GM21717 (cell line): ENCODE data around the gene MCOLN1.
A peak's percentile ranks its signal among the peaks of the same experiment; 100 is the strongest.
"Not testable (repeated sequence)": the region's sequence is repeated elsewhere in the genome, so short reads cannot be mapped to it uniquely, and the experiment has no call there.

Source experiments
- ATAC-seq: cut with Tn5 transposase; IDR thresholded peaks from one replicate; pipeline ENCODE4 v1.9.1; 2021; ENCODE audit warnings: mild to moderate bottlenecking, moderate library complexity; ENCODE audit not compliant: unreplicated experiment

MCOLN1 gene

GRCh38 chr19:7524992-7525739, 2.7 kb downstream of the MCOLN1 start:
- no peak for ATAC-seq

GRCh38 chr19:7526059-7526929, 3.9 kb downstream of the MCOLN1 start:
- no peak for ATAC-seq

GRCh38 chr19:7527516-7528191, 5.2 kb downstream of the MCOLN1 start:
- no peak for ATAC-seq

GRCh38 chr19:7528192-7528519, 5.7 kb downstream of the MCOLN1 start:
- ATAC-seq = no peak

DNA sequence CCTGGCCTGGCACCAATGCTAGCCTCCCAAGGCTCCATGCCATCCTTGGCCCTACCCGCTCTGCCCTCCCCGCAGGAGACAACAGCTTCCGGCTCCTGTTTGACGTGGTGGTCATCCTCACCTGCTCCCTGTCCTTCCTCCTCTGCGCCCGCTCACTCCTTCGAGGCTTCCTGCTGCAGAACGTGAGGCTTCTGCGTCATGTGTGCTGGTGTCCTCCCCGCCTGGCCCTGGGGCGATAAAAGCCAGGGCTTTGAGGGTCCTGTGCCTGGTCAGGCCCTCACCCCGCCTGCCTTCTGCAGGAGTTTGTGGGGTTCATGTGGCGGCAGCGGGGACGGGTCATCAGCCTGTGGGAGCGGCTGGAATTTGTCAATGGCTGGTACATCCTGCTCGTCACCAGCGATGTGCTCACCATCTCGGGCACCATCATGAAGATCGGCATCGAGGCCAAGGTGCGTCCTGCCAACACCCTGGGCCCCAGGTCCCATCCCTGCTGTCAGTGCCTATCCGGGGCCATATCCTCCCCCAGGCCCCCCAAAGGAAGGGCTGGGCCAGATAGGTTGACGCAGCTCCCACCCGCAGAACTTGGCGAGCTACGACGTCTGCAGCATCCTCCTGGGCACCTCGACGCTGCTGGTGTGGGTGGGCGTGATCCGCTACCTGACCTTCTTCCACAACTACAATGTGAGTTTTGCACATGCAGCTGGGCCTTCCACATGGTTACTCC, 6.3 kb downstream of the MCOLN1 start:
- no peak for ATAC-seq

- no peak for ATAC-seq
These were observed 6.8 kb downstream of the MCOLN1 start for GRCh38 chr19:7529246-7529600.

GRCh38 chr19:7529610-7530490, 7.4 kb downstream of the MCOLN1 start:
- no peak for ATAC-seq

DNA sequence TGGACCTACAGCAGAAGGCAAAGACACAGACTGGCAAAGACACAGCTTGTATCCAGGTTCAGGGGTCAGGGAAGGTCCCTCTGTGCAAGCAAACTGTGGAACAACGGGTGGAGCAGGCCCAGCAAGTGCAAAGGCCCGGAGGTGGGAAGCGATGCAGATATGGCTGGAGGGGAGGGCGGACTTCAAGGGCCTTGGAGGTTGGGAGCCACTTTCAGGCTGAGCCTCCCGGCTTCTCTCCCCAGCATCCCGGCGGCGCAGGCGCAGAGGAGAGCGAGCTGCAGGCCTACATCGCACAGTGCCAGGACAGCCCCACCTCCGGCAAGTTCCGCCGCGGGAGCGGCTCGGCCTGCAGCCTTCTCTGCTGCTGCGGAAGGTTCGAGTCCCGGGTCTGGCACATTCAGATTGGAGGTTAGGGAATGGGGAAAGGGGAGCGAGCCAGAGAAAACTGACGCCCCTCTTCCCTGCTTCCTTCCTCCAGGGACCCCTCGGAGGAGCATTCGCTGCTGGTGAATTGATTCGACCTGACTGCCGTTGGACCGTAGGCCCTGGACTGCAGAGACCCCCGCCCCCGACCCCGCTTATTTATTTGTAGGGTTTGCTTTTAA, 11.0 kb downstream of the MCOLN1 start:
- ATAC-seq = no peak

- no peak for ATAC-seq
These were observed 11.6 kb downstream of the MCOLN1 start for GRCh38 chr19:7533925-7534480.

GRCh38 chr19:7534531-7535046, 12.2 kb downstream of the MCOLN1 start:
- peak; percentile 9 for ATAC-seq

GRCh38 chr19:7535047-7535997, 12.9 kb downstream of the MCOLN1 start, which contains the start of gene PNPLA6:
TSS of gene PNPLA6 (plus strand) at chr19:7535717. CDS start at chr19:7535789, 72 bp downstream.
- peak; percentile 52 for ATAC-seq

- peak; percentile 10 for ATAC-seq
These were observed 13.7 kb downstream of the MCOLN1 start for GRCh38 chr19:7535998-7536695.

- not testable (repeated sequence) for ATAC-seq
These were observed 16.6 kb downstream of the MCOLN1 start for GRCh38 chr19:7538990-7539389.

- no peak for ATAC-seq
These were observed 17.5 kb downstream of the MCOLN1 start for GRCh38 chr19:7539827-7540425.

GRCh38 chr19:7540761-7541474, 18.5 kb downstream of the MCOLN1 start:
- ATAC-seq = no peak

GRCh38 chr19:7541475-7541824, 19.0 kb downstream of the MCOLN1 start:
- no peak for ATAC-seq
